GM21423 (cell line): ENCODE measurements around the gene OIT3.

Experiments
- ATAC-seq: cut with Tn5 transposase; IDR thresholded peaks from one replicate; pipeline ENCODE4 v1.9.1; 2021; ENCODE audit warnings: mild to moderate bottlenecking, moderate library complexity; ENCODE audit not compliant: unreplicated experiment

The OIT3 gene

DNA sequence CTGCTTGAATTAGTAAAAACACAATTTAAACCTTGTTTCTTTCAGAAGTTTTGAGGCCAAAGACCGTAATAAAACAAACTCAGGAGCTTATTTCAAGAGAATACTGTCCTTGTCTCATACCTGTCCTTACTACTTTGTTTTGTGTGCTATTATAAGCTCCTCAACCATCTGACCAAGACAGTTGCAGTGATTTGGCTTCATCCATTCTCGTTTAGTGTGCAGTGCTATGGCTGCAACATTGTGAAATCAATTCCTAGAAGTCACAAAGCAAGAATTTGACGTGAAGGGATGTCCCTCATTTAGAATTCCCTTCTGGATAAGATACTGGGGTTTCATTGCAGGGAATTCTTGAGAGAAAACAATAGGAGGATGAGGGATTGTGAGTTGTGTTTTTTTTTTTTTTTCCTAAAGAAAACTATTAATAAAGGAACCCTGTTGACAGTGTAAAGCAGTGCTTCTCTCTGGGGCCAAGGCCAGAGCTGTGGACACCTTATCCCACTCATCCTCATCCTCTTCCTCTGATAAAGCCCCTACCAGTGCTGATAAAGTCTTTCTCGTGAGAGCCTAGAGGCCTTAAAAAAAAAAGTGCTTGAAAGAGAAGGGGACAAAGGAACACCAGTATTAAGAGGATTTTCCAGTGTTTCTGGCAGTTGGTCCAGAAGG, at the start of gene OIT3:
Gene OIT3, plus strand, starts transcription at position 604 of the 663 bp plus-strand sequence. CDS start 60 bp downstream, outside the sequence.
- no peak for ATAC-seq

DNA sequence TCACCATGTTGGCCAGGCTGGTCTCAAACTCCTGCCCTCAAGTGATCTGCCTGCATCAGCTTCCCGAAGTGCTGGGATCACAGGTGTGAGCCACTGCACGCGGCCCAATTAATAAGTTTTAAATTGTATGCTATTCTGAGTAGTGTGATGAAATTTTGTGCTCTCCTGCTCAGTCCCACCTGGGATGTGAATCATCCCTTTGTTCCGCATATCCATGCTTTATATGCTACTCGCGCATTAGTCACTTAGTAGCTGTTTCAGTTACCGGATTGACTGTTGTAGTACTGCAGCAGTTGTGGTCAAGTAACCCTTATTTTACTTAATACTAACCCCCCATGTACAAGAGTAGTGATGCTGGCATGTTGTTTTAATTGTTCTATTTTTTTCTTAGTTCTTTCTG, 47.3 kb upstream of the OIT3 start:
- ATAC-seq: no peak

DNA sequence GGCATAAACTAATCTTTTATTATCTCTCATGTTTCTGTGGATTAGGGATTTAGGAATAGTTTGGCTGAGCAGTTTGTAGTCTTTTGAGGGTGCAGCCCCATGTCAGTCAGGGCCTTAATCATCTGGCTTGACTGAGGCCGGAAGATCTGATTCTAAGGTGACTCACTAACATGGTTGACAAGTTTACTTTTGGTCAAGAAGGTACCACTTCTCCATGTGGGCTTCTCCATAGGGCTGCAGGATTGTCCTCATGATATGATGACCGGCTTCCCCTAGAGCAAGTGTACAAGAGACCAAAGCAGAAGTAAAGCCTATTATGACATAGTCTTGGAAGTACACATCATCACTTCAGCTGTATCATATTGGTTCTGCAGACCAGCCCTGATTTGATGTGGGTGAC, 45.9 kb upstream of the OIT3 start:
- no peak for ATAC-seq

DNA sequence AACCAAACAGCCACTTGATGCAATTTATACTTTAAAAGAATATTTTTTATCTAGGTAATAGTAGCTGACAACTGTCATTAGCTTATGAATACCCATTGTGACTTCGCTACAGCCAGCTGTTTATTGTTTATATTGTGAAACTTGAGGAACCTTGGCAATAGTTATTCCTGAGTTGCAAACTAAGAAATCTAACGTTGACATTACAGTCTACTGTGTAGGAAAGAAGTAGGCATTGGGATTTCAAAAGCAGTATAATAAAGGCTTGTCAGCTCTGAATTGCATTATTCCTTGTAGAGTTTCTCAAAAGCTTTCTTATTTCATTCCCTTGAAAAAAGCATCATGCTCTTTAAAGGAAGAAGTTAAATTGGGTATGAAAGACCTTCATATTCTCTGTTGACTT, 42.7 kb upstream of the OIT3 start:
- ATAC-seq: no peak

DNA sequence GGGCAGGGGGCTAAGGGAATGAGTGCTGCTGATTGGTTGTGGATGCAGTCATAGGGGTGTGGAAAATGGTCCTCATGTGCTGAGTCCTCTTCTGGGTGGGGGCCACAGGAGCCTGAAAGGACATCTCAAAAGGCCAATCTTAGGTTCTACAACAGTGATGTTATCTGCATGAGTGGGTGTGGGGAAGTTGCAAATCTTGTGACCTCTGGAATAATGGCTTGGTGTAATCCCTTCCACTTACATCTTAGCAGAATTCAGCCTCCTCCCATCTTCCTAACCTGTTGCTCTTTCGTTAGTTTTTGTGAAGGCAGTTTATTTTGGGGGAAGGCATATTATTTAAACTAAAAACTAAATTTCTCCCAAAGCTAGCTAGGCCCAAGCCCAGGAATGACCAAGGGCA, 42.0 kb upstream of the OIT3 start:
- ATAC-seq: no peak

DNA sequence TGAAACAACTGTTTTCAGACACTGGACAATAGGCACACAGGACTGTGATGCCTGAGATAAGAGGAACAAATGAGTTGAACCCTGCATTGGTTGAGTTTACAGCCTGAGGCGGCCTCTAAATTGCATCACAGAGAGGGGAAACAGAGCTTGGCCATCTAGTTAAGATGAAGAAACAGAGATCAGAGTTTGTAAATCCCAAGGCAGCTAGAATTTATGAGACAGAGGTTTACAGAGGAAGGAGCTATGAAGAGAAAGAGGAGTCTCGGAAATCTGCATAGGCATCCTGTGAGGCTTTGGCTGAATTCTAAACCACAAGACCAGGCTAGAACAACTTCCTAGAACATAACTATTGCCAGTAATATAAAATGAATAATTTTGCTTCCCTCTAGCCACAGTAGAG, 41.0 kb upstream of the OIT3 start:
- no peak for ATAC-seq

DNA sequence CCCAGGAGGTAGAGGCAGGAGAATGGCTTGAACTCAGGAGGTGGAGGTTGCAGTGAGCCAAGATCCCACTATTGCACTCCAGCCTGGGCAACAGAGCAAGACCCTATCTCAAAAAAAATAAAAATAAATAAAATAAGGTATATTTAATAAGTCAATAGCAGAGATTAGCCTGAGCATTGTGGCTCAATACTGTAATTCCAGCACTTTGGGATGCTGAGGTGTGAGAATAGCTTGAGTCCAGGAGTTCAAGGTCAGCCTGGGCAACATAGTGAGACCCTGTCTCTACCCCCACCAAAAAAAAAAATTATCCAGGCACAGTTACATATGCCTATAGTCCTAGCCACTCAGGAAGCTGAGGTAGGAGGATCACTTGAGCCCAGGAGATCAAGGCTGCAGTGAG, 38.4 kb upstream of the OIT3 start:
- no peak for ATAC-seq

DNA sequence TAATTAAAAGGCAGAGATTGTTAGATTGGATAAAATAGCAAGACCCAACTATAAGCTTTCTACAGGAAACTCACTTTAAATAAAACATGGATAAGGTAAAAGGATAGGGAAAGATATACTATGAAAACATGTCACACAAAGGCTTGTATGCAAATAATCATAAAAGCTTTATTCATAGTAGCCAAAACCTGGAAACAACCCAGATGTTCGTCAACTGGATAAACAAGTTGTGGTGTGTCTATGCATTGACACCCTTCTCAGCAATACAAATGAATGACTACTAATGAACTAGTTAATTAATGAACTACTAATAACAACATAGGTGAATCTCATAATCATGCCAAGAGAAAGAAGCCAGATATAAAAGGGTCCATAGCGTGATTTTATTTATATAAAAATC, 37.7 kb upstream of the OIT3 start:
- no peak for ATAC-seq

DNA sequence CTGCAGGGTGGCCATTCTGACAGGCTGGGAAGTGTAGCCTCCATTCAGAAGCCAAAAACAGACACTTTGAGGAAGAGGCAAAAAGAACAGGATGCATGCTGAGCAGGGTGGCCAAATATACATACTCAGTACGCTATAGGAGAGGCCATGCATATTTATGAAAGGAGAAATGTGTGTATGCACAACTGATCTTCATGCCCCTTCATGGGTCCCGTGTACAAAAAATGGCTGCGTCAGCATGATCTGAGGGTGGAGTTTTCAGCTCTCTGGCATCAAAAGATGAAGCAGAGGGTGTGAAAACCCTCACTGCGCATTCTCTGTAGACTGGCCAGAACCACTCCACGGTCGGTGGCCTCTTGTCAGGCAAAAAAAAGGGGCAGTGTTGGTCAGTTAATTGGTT, 35.5 kb upstream of the OIT3 start:
- ATAC-seq: no peak

DNA sequence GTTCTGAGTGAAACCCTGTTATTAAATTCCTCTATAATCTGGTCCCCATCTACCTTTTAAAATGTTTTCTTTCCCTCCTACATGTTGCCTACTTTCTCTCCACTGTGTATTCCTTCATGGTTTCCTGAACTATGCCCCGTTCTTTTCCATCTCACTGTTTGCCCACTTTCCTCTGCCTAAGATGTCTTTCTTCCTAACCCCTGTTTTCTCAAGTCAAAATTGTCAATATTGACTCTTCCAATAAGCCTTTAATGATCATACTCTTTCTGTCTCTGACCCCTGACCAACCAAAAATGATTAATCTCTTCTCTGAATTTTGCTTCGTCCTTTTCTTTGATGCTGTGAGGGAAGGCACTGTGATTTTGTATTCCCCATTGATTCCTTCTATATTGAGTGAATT, 30.6 kb upstream of the OIT3 start:
- no peak for ATAC-seq

DNA sequence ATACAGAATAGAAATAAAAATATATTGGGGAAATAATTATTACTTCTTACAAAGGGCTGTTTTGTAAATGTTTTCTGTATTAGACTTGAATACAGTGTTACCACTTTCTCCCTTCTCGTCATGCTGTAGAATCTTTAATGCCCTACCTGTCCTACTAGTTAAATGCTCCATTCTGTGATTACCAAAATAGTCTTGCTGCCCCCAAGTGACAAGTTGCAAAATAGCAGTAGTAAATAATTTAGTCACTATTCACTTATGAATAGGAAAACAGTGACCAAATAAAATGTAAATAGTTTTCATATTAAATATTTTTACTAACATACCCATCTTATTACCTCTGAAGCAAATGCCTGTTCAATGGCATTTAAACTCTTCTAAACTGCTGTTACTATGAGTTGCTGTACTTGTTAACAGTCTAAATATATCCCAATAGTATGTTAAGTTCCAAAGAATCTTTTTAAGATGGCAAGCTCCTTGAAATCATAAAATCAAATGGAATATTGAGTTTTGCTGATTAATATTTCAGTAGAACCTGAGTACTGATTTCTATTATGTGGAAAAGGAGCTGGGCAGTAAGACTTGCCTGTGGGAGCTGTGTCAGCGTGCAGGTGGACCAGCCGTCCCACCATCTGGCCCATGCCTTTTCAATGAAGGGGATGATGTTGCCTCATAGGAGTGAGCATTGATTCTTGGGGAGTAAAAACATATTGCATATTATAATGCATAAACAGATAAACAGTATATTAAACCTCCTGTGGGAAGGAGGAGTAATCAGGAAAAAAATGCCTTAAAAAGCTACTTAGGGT, 18.1 kb upstream of the OIT3 start:
- ATAC-seq: no peak

DNA sequence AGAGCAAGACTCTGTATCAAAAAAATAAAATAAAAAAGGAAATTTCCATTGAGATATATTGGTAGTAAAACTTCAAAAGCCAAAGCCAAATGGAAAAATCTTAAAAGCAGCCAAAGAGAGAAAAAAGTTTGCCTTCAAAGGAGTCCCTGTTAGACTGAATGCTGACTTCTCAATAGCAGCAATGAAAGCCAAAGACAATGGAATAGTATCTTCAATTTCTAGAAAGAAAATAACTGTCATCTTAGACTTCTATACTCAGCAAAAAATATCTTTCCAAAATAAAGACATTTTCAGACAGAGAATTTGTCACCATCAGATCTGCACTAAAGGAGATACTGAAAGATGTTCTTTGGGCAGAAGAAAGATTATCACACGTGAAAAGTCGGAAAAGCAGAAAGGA, 14.3 kb upstream of the OIT3 start:
- no peak for ATAC-seq

DNA sequence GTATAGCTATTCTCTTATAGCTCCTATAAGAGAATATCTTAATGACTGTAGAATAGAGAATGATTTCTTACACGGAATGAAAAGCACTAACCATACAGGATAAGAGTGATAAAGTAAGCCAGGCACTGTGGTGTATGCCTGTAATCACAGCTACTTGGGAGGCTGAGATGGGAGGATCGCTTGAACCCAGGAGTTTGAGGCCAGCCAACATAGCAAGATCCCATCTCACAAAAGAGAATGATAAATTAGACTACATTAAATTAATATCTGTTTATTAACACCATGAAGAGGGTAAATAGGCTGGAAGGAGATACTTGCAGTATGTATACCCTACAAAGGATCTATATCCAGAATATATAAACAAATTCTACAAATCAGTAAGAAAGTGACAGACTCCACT, 12.2 kb upstream of the OIT3 start:
- ATAC-seq: no peak

DNA sequence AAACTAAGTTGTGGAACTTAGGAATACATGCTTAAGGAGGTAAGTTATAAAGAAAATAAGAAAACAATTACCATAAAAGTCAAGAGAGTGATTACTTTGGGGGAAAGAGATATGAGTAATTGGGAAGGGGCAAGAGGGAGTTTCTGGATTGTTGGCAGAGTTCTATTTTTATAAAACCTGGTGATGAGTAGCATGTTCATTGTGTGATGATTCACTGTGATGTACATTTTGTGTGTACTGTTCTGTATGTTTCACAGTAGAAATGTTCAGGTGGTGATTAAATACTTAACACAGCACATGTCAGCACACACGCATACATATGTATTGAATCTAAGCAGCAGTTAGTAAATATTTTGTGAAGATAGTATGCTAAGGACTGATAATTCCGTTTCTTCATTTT, 9.7 kb upstream of the OIT3 start:
- ATAC-seq: no peak

DNA sequence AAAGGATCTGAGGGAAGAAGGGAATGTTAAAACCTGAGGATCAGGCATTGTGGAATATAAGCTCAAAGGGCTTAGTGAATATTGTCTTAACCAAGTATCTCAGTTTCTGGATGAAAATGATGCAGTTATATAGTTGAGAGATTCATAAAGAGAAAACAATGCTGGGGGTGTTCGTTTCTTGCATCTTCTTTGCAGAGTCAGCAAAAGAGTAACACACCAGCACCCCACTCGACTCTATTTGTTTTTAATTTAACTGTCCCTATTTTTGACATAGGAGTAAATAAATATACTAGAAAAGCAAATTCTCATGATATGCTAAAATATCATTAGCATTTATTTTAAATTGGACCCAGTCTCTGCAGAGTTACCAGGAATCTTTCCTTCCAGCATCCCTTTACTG, 7.6 kb upstream of the OIT3 start:
- ATAC-seq: no peak

DNA sequence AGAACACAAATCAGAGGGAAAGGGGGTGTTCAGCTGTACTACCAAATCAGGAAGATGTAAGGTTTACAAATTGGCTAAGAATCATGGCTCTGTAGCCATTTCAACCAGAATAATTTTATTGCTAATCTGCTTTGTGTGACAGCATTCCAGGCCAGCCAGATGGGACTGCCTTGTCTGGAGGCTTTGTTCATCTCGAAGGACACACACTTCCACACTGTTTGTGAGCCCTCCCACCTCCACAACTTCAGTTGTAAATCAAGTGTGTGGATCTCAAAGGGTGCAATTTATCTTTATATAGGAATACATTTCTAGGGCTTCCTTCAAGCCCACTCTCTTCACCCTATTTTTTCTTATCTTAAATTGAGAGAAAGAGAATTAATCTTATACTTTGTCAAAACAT, 6.9 kb upstream of the OIT3 start:
- no peak for ATAC-seq

DNA sequence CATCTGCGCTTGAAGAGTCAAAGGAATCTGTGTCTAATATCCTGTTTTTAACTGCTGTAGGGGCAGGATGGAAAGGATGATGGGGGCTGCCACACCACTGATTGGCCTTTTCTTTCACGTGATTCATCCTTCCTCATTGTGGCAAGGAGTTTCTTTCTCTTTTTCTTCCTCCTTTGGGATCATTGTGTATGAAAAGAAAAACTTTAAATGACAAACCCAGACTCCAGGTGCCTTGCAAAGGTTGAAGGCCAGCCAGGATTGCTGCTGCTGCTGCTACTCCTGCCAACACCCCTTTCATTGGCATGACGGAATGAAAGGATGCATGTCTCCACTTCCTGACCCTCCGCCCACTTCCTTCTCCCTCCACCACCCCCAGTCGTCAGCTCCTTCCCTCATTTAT, 6.5 kb upstream of the OIT3 start:
- no peak for ATAC-seq

DNA sequence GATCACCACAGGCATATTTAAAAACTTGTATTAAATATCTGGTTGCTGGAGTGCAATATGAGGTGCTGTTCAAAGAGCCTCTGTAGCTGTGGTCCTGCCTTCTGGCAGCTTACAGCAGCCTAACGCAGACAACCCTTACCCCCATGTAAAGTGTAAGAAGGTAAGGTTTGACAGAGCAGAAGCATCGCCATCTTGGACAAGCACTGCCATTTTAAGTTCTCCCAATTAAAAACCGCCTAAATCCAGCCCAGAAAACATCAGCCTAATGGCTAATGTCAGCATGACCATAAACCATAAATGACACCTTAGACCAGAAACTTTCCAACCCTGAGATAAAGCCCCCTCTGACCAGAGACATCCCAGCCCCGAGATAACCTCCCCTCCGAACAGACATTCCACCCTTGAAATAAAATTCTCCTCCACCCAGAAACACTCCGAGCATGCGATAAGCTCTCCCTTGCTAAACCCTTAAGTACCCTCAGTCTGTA, 5.3 kb upstream of the OIT3 start:
- no peak for ATAC-seq

DNA sequence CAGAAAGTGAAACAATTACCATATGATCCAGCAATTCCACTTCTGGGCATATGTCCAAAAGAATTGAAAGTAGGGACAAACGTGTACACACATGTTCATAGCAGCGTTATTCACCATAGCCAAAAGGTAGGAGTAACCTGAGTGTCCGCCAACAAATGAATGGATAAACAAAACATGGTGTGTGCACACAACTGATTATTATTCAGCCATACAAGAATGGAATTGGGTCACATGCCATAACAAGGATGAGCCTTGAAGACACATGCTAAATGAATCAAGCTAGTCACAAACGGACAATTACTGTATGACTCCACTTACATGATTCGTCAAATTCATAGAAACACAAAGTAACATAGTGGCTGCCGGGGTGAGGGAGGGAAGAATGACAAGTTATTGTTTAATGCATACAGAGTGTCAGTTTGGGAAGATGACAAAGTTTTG, 4.1 kb upstream of the OIT3 start:
- ATAC-seq: no peak

DNA sequence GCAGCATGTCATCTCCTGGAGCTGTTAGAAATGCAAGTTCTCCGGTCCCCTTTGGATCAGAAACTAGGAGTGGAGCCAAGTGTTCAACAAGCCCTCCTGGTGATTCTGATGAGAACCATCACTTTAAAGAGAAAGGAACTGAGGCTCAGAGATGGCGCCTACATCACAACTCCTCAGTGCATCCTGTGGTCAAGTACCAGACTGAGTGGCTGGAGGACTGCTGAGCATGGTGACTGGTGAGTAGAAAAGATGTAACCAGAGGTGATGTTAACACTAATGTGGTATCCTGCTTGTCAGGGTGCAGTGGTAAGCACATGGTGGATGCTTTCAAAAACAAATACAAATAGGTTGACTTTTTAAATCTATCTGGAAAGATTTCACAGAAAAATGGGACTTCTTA, 3.5 kb upstream of the OIT3 start:
- no peak for ATAC-seq

DNA sequence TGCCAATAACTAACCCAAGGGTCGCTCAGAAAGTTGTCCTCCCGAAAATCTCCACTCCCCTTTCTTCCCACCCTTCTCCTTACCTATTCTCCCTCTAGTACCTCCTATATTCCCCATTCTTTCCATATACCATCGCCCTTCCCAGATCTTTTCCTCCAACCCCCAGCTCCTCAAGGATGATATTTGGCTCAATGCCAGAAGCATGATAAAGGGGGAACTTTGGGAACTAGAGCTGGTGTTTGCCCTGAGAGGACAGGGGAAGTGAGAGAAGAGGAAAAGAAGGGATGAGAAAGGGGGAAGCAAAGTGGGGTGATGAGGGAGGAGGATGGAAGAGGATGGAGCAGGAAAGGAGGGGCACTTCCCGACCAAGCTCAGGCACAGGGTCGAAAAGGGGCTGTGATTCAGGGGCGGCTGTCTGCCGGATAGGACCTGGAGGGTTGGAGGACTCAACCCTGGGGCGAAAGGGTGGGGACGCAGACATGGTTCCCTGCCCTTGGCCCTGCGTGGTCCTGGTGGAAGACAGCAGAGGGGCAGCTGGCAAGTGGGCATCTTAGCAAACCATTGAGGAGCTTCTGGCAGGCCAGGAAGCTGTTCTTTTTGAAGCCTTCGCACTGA, 1.8 kb downstream of the OIT3 start:
- no peak for ATAC-seq

DNA sequence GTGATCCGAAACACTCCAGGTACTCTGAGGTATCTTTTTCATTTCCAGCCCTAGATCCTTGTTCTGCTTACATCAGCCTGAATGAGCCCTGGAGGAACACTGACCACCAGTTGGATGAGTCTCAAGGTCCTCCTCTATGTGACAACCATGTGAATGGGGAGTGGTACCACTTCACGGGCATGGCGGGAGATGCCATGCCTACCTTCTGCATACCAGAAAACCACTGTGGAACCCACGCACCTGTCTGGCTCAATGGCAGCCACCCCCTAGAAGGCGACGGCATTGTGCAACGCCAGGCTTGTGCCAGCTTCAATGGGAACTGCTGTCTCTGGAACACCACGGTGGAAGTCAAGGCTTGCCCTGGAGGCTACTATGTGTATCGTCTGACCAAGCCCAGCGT, 5.1 kb downstream of the OIT3 start:
- ATAC-seq: no peak
